HG03378 (cell line): ENCODE results near the gene F2RL1.
"Not testable (repeated sequence)": the region's sequence is repeated elsewhere in the genome, so short reads cannot be mapped to it uniquely, and the experiment has no call there.

ENCODE experiments used
- ATAC-seq: cut with Tn5 transposase; IDR thresholded peaks from one replicate; pipeline ENCODE4 v1.9.1; 2021; ENCODE audit warnings: mild to moderate bottlenecking, moderate library complexity; ENCODE audit not compliant: unreplicated experiment

Gene F2RL1

GRCh38 chr5:76818844-76819831 is at the start of gene F2RL1:
Gene F2RL1 (plus strand): TSS chr5:76819030. CDS start chr5:76819183, 153 bp downstream.
- no peak for ATAC-seq

GRCh38 chr5:76771041-76771440 is 47.8 kb upstream of the F2RL1 start:
- ATAC-seq = not testable (repeated sequence)

GRCh38 chr5:76771705-76772405 is 47.0 kb upstream of the F2RL1 start:
- ATAC-seq = no peak

GRCh38 chr5:76775921-76776320 is 42.9 kb upstream of the F2RL1 start:
- ATAC-seq = no peak

- no peak for ATAC-seq
Observed at GRCh38 chr5:76776391-76776790, 42.4 kb upstream of the F2RL1 start.

- not testable (repeated sequence) for ATAC-seq
Observed at GRCh38 chr5:76780616-76781015, 38.2 kb upstream of the F2RL1 start.

GRCh38 chr5:76781775-76782174 is 37.1 kb upstream of the F2RL1 start:
- ATAC-seq = no peak

GRCh38 chr5:76782444-76782843 is 36.4 kb upstream of the F2RL1 start:
- ATAC-seq = no peak

- no peak for ATAC-seq
Observed at GRCh38 chr5:76787237-76787636, 31.6 kb upstream of the F2RL1 start.

GRCh38 chr5:76788362-76788761 is 30.5 kb upstream of the F2RL1 start:
- ATAC-seq = no peak

- ATAC-seq = not testable (repeated sequence)
Observed at GRCh38 chr5:76789275-76789674, 29.6 kb upstream of the F2RL1 start.

GRCh38 chr5:76789991-76790581 is 28.7 kb upstream of the F2RL1 start:
- no peak for ATAC-seq

GRCh38 chr5:76790632-76791290 is 28.1 kb upstream of the F2RL1 start:
- ATAC-seq = no peak

GRCh38 chr5:76791461-76791860 is 27.4 kb upstream of the F2RL1 start:
- no peak for ATAC-seq

GRCh38 chr5:76794871-76795270 is 24.0 kb upstream of the F2RL1 start:
- ATAC-seq = no peak

- no peak for ATAC-seq
Observed at GRCh38 chr5:76799588-76799987, 19.2 kb upstream of the F2RL1 start.

- ATAC-seq = no peak
Observed at GRCh38 chr5:76800579-76800978, 18.3 kb upstream of the F2RL1 start.

- ATAC-seq = no peak
Observed at GRCh38 chr5:76801159-76801802, 17.5 kb upstream of the F2RL1 start.

GRCh38 chr5:76801803-76802195 is 17.0 kb upstream of the F2RL1 start:
- ATAC-seq = no peak

- ATAC-seq = no peak
Observed at GRCh38 chr5:76804266-76804665, 14.6 kb upstream of the F2RL1 start.
